HG02798 (cell line): ENCODE data around the gene NFATC2.

Experiments
- ATAC-seq: cut with Tn5 transposase; IDR thresholded peaks from one replicate; pipeline ENCODE4 v1.9.1; 2021; ENCODE audit warnings: mild to moderate bottlenecking; ENCODE audit not compliant: unreplicated experiment, poor library complexity

NFATC2 gene

GRCh38 chr20:51423290-51423667 is 119.2 kb downstream of the NFATC2 start:
- peak; percentile 45 for ATAC-seq

- no peak for ATAC-seq
Measured at GRCh38 chr20:51422514-51423289, 119.8 kb downstream of the NFATC2 start.

- ATAC-seq, result no peak
Measured at GRCh38 chr20:51420805-51421204, 121.7 kb downstream of the NFATC2 start.

GRCh38 chr20:51420111-51420510 is 122.4 kb downstream of the NFATC2 start:
- no peak for ATAC-seq

GRCh38 chr20:51419646-51420045 is 122.9 kb downstream of the NFATC2 start:
- ATAC-seq, result no peak

GRCh38 chr20:51419231-51419630 is 123.3 kb downstream of the NFATC2 start:
- ATAC-seq, result no peak

- no peak for ATAC-seq
Measured at GRCh38 chr20:51418137-51418529, 124.4 kb downstream of the NFATC2 start.

- no peak for ATAC-seq
Measured at GRCh38 chr20:51417250-51418136, 125.0 kb downstream of the NFATC2 start.

GRCh38 chr20:51416532-51417249 is 125.8 kb downstream of the NFATC2 start:
- no peak for ATAC-seq

- no peak for ATAC-seq
Measured at GRCh38 chr20:51413857-51414256, 128.7 kb downstream of the NFATC2 start.

- ATAC-seq, result no peak
Measured at GRCh38 chr20:51412951-51413481, 129.5 kb downstream of the NFATC2 start.

- no peak for ATAC-seq
Measured at GRCh38 chr20:51412333-51412871, 130.1 kb downstream of the NFATC2 start.

GRCh38 chr20:51411870-51412269 is 130.6 kb downstream of the NFATC2 start:
- no peak for ATAC-seq

- ATAC-seq, result no peak
Measured at GRCh38 chr20:51410586-51411325, 131.8 kb downstream of the NFATC2 start.

- no peak for ATAC-seq
Measured at GRCh38 chr20:51409192-51409880, 133.2 kb downstream of the NFATC2 start.

GRCh38 chr20:51404297-51405060 is 138.0 kb downstream of the NFATC2 start:
- peak; percentile 81 for ATAC-seq

GRCh38 chr20:51403466-51404220 is 138.9 kb downstream of the NFATC2 start:
- ATAC-seq, result no peak

- no peak for ATAC-seq
Measured at GRCh38 chr20:51402201-51402600, 140.3 kb downstream of the NFATC2 start.
